H1 (cell line): ENCODE results near the gene ARG2. TPM values are rescaled to one million over a fixed set of nuclear protein-coding genes. Genes with fewer than 3 reads are reported as not detected.

Source experiments
- CTCF ChIA-PET: fragments of 300-600 bp; sonication (Branson Sonifier 250); formaldehyde crosslinking; loops from one replicate; lab custom pipeline; 2021; ENCODE audit not compliant: partially characterized antibody; lab: Charles Lee
- POLR2A ChIA-PET: fragments of 300-600 bp; sonication (Branson Sonifier 250); formaldehyde crosslinking; loops from one replicate; lab custom pipeline; 2021; ENCODE audit warnings: inconsistent platforms; ENCODE audit not compliant: partially characterized antibody; lab: Charles Lee
- DNase-seq, 2 experiments: peaks; one replicate each; pipeline versions ENCODE4 v3.0.0 to v3.0.0-alpha.2; 2010 to 2022; ENCODE audit warnings: low spot score in 2 of 2, low read depth in 1 of 2, mixed read lengths in 1 of 2
- FAIRE-seq: peaks from 2 replicates; lab custom pipeline; 2011; peaks lifted over from hg19 to GRCh38; lab: Jason Lieb, UNC
- H2AFZ ChIP-seq: 2 replicates; pipeline ENCODE4 v1.8.1; 2012; ENCODE audit warnings: low read length, inconsistent platforms
- H2AK5ac ChIP-seq: 2 replicates; pipeline ENCODE4 v1.6.1; 2013; ENCODE audit warnings: low read depth, low read length
- H2BK120ac ChIP-seq: replicated peaks from 2 replicates; pipeline ENCODE3; 2013; ENCODE audit warnings: low read depth, low read length, inconsistent platforms
- H2BK12ac ChIP-seq: 2 replicates; pipeline ENCODE4 v1.6.1; 2013; ENCODE audit warnings: low read depth, low read length
- H2BK15ac ChIP-seq: 2 replicates; pipeline ENCODE4 v1.6.1; 2013; ENCODE audit warnings: low read length
- H2BK20ac ChIP-seq: 2 replicates; pipeline ENCODE4 v1.6.1; 2013; ENCODE audit warnings: low read length
- H2BK5ac ChIP-seq: 2 replicates; pipeline ENCODE4 v1.6.1; 2013; ENCODE audit warnings: low read depth, low read length
- H3K14ac ChIP-seq: 2 replicates; pipeline ENCODE4 v1.6.1; 2013; ENCODE audit warnings: inconsistent platforms; ENCODE audit not compliant: insufficient read length
- H3K18ac ChIP-seq: 2 replicates; pipeline ENCODE4 v1.6.1; 2013; ENCODE audit warnings: low read length; ENCODE audit errors: extremely low read depth
- H3K23ac ChIP-seq: 2 replicates; pipeline ENCODE4 v1.6.1; 2013; ENCODE audit warnings: inconsistent platforms; ENCODE audit not compliant: insufficient read length
- H3K23me2 ChIP-seq: 2 replicates; pipeline ENCODE4 v1.6.1; 2013; ENCODE audit warnings: low read depth, low read length
- H3K27ac ChIP-seq: 2 replicates; pipeline ENCODE4 v1.6.1; 2011; ENCODE audit warnings: low read depth, low read length, inconsistent platforms
- H3K27me3 ChIP-seq, 4 experiments: replicated peaks in 1 of 4; 1 replicate in 1 of 4; 2 replicates in 3 of 4; pipeline versions ENCODE4 v1.6.1 to v1.8.1; 2011 to 2013; ENCODE audit warnings: low read length in 3 of 4, mild to moderate bottlenecking in 3 of 4, inconsistent platforms in 2 of 4, mixed read lengths in 2 of 4, moderate library complexity in 1 of 4; ENCODE audit not compliant: control insufficient read depth in 3 of 4, insufficient read depth in 3 of 4; ENCODE audit errors: extremely low read depth in 1 of 4
- H3K36me3 ChIP-seq, 4 experiments: 2 replicates each; pipeline versions ENCODE4 v1.6.1 to v1.8.1; 2011 to 2013; ENCODE audit warnings: mild to moderate bottlenecking in 4 of 4, low read length in 3 of 4, moderate library complexity in 2 of 4, control low read depth in 1 of 4, inconsistent platforms in 1 of 4; ENCODE audit not compliant: insufficient read depth in 4 of 4, control insufficient read depth in 2 of 4
- H3K4ac ChIP-seq: replicated peaks from 2 replicates; pipeline ENCODE3; 2013; ENCODE audit warnings: low read length, low read depth, mixed read lengths, inconsistent platforms; ENCODE audit not compliant: insufficient read length
- H3K4me1 ChIP-seq, 4 experiments: replicated peaks in 1 of 4; 1 replicate in 1 of 4; 2 replicates in 3 of 4; pipeline versions ENCODE4 v1.6.1 to v1.8.1; 2011 to 2013; ENCODE audit warnings: low read length in 3 of 4, inconsistent platforms in 2 of 4, mixed read lengths in 1 of 4; ENCODE audit not compliant: insufficient read depth in 4 of 4, control insufficient read depth in 3 of 4
- H3K4me2 ChIP-seq, 2 experiments: 2 replicates each; pipeline versions ENCODE4 v1.6.1 to v1.8.1; 2011 to 2013; ENCODE audit warnings: low read depth in 2 of 2, low read length in 2 of 2, control low read depth in 1 of 2, inconsistent platforms in 1 of 2, mild to moderate bottlenecking in 1 of 2; ENCODE audit not compliant: insufficient read depth in 1 of 2
- H3K4me3 ChIP-seq, 4 experiments: fragments of 200-600, 300-600 bp in 1 of 4; sonication (generic), shearing (Covaris generic), sonication (Bioruptor Twin) in 1 of 4; 2 replicates each; pipeline versions ENCODE4 v1.5.1 to v1.8.1; 2011 to 2016; ENCODE audit warnings: low read length in 4 of 4, low read depth in 3 of 4, control low read depth in 2 of 4, inconsistent platforms in 2 of 4, mild to moderate bottlenecking in 2 of 4, mixed read lengths in 1 of 4, moderate library complexity in 1 of 4; ENCODE audit not compliant: insufficient read depth in 2 of 4; ENCODE audit errors: extremely low read depth in 1 of 4
- H3K56ac ChIP-seq: replicated peaks from 2 replicates; pipeline ENCODE3; 2013; ENCODE audit warnings: low read depth, mild to moderate bottlenecking, mixed read lengths, low read length, inconsistent platforms; ENCODE audit not compliant: insufficient read length
- H3K79me1 ChIP-seq: 2 replicates; pipeline ENCODE4 v1.6.1; 2013; ENCODE audit warnings: low read depth, low read length, control low read depth
- H3K79me2 ChIP-seq, 2 experiments: 2 replicates each; pipeline versions ENCODE4 v1.6.1 to v1.8.1; 2012 to 2013; ENCODE audit warnings: low read length in 2 of 2, mild to moderate bottlenecking in 2 of 2, inconsistent platforms in 1 of 2; ENCODE audit not compliant: insufficient read depth in 2 of 2, control insufficient read depth in 1 of 2
- H3K9ac ChIP-seq, 4 experiments: replicated peaks in 1 of 4; 1 replicate in 1 of 4; 2 replicates in 3 of 4; pipeline versions ENCODE4 v1.6.1 to v1.8.1; 2011 to 2013; ENCODE audit warnings: low read depth in 3 of 4, low read length in 3 of 4, control low read depth in 2 of 4, mild to moderate bottlenecking in 2 of 4, moderate library complexity in 2 of 4, inconsistent platforms in 1 of 4; ENCODE audit errors: extremely low read depth in 1 of 4
- H3K9me3 ChIP-seq, 2 experiments: 2 replicates each; pipeline versions ENCODE4 v1.6.1 to v1.8.1; 2012 to 2013; ENCODE audit warnings: mild to moderate bottlenecking in 2 of 2, moderate library complexity in 2 of 2, control low read depth in 1 of 2, inconsistent platforms in 1 of 2, low read depth in 1 of 2, low read length in 1 of 2, mixed read lengths in 1 of 2; ENCODE audit not compliant: insufficient read depth in 2 of 2
- H4K20me1 ChIP-seq, 2 experiments: replicated peaks in 1 of 2; 2 replicates each; pipeline versions ENCODE3 to v1.8.1; 2011 to 2013; ENCODE audit warnings: inconsistent platforms in 2 of 2, low read length in 2 of 2, mild to moderate bottlenecking in 1 of 2; ENCODE audit not compliant: insufficient read depth in 2 of 2, control insufficient read depth in 1 of 2
- H4K5ac ChIP-seq: 2 replicates; pipeline ENCODE4 v1.6.1; 2013; ENCODE audit warnings: low read length, low read depth, mixed read lengths, inconsistent platforms; ENCODE audit not compliant: insufficient read length
- H4K8ac ChIP-seq: 2 replicates; pipeline ENCODE4 v1.8.0; 2013; ENCODE audit warnings: mild to moderate bottlenecking, moderate library complexity, low read length, inconsistent platforms; ENCODE audit not compliant: insufficient read depth; ENCODE audit errors: extremely low read depth
- H4K91ac ChIP-seq: replicated peaks from 2 replicates; pipeline ENCODE3; 2013; ENCODE audit warnings: low read length, mixed read lengths, inconsistent platforms; ENCODE audit not compliant: insufficient read length
- WGBS, 2 experiments: shearing (Covaris generic) in 1 of 2; methylation state at CpG; one replicate each; pipeline versions ENCODE4 v1.1.6 to v1.1.7; 2013 to 2015; ENCODE audit warnings: low lambda C conversion rate in 2 of 2, mixed read lengths in 2 of 2, inconsistent platforms in 1 of 2, low coverage in 1 of 2, missing lambda C conversion rate in 1 of 2; ENCODE audit not compliant: insufficient replicate concordance in 2 of 2, insufficient coverage in 1 of 2, insufficient read length in 1 of 2; ENCODE audit errors: extremely low coverage in 1 of 2, missing lambda C conversion rate in 1 of 2; 5-methylcytosine and 5-hydroxymethylcytosine counted together
- polyA plus RNA-seq, 7 experiments: library from polyadenylated mRNA; depleted of rRNA in 3 of 7; stranded (reverse) in 5 of 7; unstranded in 2 of 7; fragments of >200 nt in 5 of 7; fragments of 200-250 nt in 2 of 7; gene quantifications; 1 replicate in 5 of 7; 2 replicates in 1 of 7; 4 replicates in 1 of 7; pipeline versions ENCODE4 v1.2.1 to v1.2.3, GENCODE V29; 2011 to 2013; ENCODE audit warnings: missing spikeins in 2 of 7, mixed read lengths in 2 of 7
- total RNA-seq: library from RNA; stranded (reverse); fragmentation: NEBNext Ultra II Directional; extraction: Animal tissue kit (Norgen Biotek cat#: 25700); gene quantifications from 2 replicates; pipeline ENCODE4 v1.2.1, GENCODE V29; 2021

Gene ARG2
- total and polyA plus RNA-seq, 2 of the 8 experiments (the other 6 are each of a cell fraction or from before 2014, with no cell fraction given): 49.9 to 59.1 TPM

DNA sequence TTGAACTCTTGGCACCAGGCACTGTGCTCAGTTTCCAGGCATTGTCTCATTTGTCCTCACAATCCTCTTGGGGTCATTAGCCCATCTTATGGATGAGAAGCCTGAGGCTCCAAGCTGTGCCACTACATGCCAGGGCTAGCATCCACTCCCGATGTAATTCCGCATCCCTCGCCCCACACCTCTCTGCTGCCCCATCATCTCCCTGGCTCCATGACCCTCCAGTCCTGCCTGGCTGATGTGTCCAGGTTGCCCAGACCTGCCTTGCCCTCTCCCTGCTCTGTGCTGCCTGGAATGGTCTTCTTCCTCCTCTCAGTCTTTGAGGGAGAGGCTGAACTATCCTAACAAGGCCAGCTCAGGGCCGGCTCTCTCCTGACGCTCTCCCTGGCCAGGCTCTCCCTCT, 47.1 kb upstream of the ARG2 start:
- no peaks in the 10 kb centered on the region for H3K9me3 ChIP-seq
- no peak overlapping the region for H4K91ac ChIP-seq
- no peak overlapping the region for H2BK20ac ChIP-seq
- H2AFZ ChIP-seq: no peak overlapping the region
- H4K5ac ChIP-seq: no peak overlapping the region
- H2BK15ac ChIP-seq: no peak overlapping the region
- no peaks in the 10 kb centered on the region for H3K4me1 ChIP-seq
- no peak overlapping the region for H3K9ac ChIP-seq
- no peaks in the 10 kb centered on the region for H3K23me2 ChIP-seq
- DNase-seq (no peak), FAIRE-seq (no peak)
- no peak overlapping the region for H2BK5ac ChIP-seq
- H3K27ac ChIP-seq: no peak overlapping the region
- H2AK5ac ChIP-seq: no peak overlapping the region
- peaks cover 2 to 3% of the 10 kb centered on the region in 2 experiments for H4K20me1 ChIP-seq
- H3K79me2 ChIP-seq: no peaks in the 10 kb centered on the region
- H3K4me2 ChIP-seq: no peak overlapping the region
- H2BK12ac ChIP-seq: no peak overlapping the region
- WGBS, 2 experiments: 92% methylated on average over 5 of the region's 5 CpGs; no CpG with 5 or more reads in 1 of the 2 experiments
- no peak overlapping the region for H2BK120ac ChIP-seq
- H3K36me3 ChIP-seq: peaks cover 3 to 7% (median 4%) of the 10 kb centered on the region in 4 experiments; a peak in 3 of 8 replicates
- H3K14ac ChIP-seq: no peak overlapping the region
- H3K4me3 ChIP-seq: no peak overlapping the region
- no peaks in the 10 kb centered on the region for H3K27me3 ChIP-seq
- POLR2A ChIA-PET: interaction anchor here (1.1 to 2.8 kb wide), 2 partner anchors 40 to 44 kb away, joined by 3 to 9 read pairs; partner anchors contain the start of gene PLEKHH1
- no peak overlapping the region for H4K8ac ChIP-seq
- CTCF ChIA-PET: interaction anchor here (0.9 to 28.8 kb wide), 11 partner anchors 10 to 217 kb away, joined by 3 to 924 read pairs (median 11); partner anchors contain the start of genes PIGH and PLEKHH1
- no peak overlapping the region for H3K18ac ChIP-seq
- no peak overlapping the region for H3K23ac ChIP-seq
- no peak overlapping the region for H3K56ac ChIP-seq
- H3K4ac ChIP-seq: no peak overlapping the region
- no peaks in the 10 kb centered on the region for H3K79me1 ChIP-seq
